CD4-positive, CD25-positive, alpha-beta regulatory T cell (primary cell): ENCODE data around the gene PCNX4. TPM values are rescaled to one million over a fixed set of nuclear protein-coding genes. Genes with fewer than 3 reads are reported as not detected.

Source experiments
- polyA plus RNA-seq, 4 donors: library from polyadenylated mRNA; unstranded; fragments of 300-500 nt; fragmentation: Illumina TruSeq; gene quantifications; one replicate each; pipeline ENCODE4 v1.2.3, GENCODE V29; 2021
- total RNA-seq: library from RNA; stranded (reverse); gene quantifications from one replicate; pipeline ENCODE4 v1.2.3, GENCODE V29; 2022

The PCNX4 gene
- total and polyA plus RNA-seq, 5 donors from 2014 or later, result 14.1 to 34.7 (median 17.9) TPM

Other genes starting within 250 kb of the PCNX4 start
- 0.42 TPM for gene RTN1, start 221.1 kb upstream of the PCNX4 start, total RNA-seq
- under 1 TPM in 1 of 4 donors, not detected in 3; 0.17 TPM for gene RTN1, start 221.1 kb upstream of the PCNX4 start, polyA plus RNA-seq
- not detected for gene LRRC9, start 171.8 kb upstream of the PCNX4 start, total RNA-seq
- not detected for gene LRRC9, start 171.8 kb upstream of the PCNX4 start, polyA plus RNA-seq
- 34.6 TPM for gene DHRS7, start 73.5 kb downstream of the PCNX4 start, total RNA-seq
- 100 to 1,000 TPM; 172 to 210 (median 182) TPM for gene DHRS7, start 73.5 kb downstream of the PCNX4 start, polyA plus RNA-seq
- gene PPM1A, start 157.3 kb downstream of the PCNX4 start, total RNA-seq, result 83.3 TPM
- gene PPM1A, start 157.3 kb downstream of the PCNX4 start, polyA plus RNA-seq, result 10 to 100 TPM; 15.0 to 25.1 (median 20.4) TPM